Fibroblast of the conjunctiva (primary cell): ENCODE data around the gene CASZ1.
A peak's percentile ranks its signal among the peaks of the same experiment; 100 is the strongest.

Source experiments
- DNase-seq: peaks from one replicate; pipeline ENCODE4 v3.0.0-alpha.2; 2010; ENCODE audit warnings: low read depth

CASZ1 gene

GRCh38 chr1:10727751-10728232, 68.7 kb downstream of the CASZ1 start:
- DNase-seq: no peak

DNA sequence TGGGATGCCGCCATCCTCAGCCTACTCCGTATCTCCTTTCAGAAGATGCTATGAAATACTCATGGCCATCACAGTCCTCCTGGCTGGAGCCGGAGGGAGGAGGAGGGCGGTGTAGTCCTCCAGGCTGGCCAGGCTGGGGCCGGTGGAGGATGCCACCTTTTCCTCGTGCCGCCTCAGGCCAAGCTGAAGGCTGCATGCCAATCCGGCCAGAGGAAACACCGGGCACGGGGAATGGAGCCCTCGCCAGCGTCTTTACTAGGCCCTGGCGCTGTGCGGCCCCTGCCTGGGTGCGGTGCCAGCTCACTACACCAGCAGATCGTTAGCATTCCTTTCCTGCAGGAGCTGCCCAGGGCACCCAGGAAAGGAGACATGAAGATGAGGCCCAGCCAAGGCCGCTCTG, 70.1 kb downstream of the CASZ1 start:
- no peak for DNase-seq

GRCh38 chr1:10724948-10725847, 71.2 kb downstream of the CASZ1 start:
- DNase-seq: peak; percentile 62

DNA sequence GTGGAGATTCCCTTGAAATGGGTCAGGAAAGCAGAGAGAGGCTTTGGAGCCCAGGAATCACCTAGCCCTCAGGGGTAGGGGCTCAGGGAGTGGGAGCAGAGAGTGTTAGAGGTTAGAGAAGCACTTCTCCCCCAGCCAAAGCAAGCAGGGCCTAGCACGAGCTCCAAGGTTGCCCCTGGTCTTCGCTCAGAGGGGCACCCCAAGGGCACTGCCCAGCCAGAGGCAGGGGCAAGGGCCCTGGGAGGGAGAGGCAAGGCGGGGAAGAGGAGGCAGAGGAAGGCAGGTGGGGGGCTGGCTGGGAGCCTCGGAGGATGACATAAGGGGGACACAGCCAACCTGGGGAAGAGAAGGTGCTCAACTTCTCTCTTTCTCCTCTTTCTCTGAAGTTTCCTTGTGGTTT, 71.9 kb downstream of the CASZ1 start:
- DNase-seq: no peak

DNA sequence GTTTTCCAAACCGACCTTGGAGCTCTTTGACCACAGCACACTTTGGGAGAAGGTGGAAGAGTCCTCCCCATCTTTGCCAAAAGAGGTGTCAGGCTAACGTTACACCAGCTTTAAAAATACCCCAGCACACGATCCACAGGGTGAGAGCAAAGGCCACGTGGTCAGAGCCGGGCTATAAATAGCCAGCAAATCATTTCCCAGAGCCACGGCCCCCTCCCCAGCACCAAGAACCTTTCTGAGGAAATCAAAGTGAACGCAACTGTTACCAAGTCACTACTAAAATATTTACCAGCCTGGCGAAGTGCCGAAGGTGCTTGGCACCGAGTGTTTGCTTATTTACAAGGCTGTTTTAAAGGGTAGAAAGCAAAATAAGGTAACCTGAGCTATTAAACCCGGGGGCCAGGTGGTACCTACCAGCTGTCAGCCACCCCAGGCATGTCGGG, 72.4 kb downstream of the CASZ1 start:
- DNase-seq: peak; percentile 8

DNA sequence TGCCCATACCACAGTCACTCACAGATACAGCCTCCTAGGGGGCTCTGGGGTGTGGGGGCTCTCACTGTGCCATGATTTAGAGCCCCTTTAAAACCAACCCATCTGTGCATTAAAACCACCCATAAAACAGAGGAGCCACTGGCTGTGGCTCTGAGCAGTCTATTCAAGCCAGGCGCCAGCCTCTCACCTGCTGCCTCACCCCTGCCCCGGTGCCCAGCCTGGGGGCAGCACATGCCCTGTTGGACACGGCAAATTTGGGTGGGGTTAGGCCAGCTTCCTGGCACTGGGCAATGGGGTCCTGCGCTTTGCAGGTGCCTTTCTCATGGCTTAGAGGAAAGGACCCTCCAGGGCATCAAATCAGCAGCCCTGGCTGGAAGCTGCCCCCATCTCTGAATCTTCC, 73.1 kb downstream of the CASZ1 start:
- DNase-seq: no peak

- DNase-seq: no peak
These were observed 73.6 kb downstream of the CASZ1 start for GRCh38 chr1:10722803-10723202.

DNA sequence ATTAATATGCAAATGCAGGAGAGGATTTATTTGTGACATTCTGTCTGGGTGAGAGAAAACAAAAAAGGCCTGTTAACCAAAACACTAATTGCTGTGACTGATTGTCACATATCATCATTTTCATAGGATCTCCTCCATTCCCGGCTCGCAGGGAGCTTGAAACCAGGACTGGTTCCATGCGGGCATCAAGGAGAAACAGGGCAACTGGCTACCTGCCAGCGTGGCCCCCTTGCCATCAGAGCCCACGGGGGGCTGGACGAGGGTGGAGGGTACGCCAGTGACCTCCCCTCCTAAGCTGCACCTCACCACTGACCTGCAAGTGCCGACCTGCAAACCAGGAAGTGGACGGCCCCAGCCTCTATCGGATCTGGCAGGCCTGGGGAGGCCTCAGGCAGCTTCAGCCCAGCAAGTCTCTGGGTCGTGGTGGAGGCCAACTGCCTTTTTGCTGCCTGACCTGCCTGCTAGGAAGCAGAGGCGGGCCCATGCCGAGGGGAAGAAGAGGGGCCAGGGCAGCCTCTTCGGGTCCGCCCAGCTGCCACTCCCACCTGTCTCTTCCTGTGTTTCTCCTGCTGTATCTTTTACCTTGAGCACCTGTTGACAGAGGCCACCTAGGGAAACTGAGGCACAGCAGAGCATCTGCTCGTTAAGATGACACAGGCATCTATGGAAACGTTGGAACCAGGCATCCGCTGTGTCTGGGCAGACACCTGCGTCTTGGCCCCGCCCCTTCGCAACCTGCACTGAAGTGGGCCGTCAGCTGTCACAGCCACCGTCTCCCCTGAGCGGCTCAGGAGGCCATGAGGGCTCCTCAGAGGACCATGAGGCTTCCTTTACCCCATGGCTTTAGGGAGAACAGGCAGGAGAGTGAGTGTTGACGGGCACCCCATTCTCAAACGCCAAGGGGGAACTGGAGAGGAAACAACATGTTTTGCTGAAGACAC, 74.8 kb downstream of the CASZ1 start:
- DNase-seq: no peak

DNA sequence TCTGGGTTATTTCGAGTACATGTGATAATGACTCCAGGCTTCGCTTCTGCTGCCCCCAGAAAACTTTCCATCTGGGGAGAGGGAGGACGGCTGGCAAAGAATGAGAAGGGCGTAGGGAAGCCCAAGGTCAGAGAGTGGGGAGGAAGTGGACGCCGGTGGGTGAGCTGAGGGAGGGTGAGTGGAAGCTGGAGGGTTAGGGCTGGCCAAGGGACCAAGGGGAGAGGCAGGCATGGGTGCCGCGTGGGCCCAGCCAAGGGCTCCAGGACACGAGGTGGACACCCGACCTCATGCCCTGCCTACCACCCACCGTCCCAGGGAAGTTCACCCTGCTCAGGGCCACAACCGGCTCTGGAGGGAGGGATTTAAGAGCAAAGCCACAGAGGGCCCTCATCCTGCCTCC, 75.8 kb downstream of the CASZ1 start:
- no peak for DNase-seq

GRCh38 chr1:10718083-10718415, 78.4 kb downstream of the CASZ1 start:
- DNase-seq: no peak

DNA sequence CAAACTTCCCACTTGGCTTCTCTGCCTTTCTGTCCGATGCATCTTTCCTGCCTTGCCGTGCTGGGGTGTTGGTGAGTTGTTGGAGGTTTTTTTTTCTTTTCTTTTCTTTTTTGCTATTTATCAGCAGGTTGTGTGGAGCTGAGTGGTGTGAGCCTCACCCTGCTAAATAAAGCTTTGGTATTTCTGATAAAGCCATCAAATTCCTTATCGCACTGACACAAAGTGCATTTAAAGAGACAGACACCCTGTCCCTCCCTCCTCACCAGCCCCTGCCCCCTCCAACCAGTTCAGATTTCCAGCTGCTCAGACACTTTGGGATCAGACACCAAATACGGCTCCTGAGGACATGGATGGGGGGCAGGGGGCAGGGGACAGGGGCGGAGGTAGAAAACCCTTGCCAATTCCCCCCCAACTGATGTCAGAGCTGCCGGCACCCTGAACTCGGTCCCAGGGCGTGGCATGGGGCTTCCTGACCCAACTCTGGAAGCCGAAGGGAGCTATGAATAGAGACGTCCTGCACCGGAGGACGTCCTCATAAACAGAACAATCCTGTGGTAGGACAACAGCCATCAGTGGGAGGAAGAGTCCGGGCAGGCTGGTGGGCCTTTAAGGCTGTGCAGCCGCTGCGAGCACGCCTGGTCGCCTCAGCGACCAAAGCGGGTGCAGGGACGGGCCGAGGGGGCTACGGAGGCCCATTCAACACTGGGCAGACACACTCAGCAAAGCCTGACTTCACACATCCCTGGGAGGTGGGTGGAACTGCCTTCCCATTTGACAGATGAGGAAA, 79.0 kb downstream of the CASZ1 start:
- no peak for DNase-seq

- no peak for DNase-seq
These were observed 79.6 kb downstream of the CASZ1 start for GRCh38 chr1:10716840-10717239.

GRCh38 chr1:10714337-10715114, 81.9 kb downstream of the CASZ1 start:
- no peak for DNase-seq

DNA sequence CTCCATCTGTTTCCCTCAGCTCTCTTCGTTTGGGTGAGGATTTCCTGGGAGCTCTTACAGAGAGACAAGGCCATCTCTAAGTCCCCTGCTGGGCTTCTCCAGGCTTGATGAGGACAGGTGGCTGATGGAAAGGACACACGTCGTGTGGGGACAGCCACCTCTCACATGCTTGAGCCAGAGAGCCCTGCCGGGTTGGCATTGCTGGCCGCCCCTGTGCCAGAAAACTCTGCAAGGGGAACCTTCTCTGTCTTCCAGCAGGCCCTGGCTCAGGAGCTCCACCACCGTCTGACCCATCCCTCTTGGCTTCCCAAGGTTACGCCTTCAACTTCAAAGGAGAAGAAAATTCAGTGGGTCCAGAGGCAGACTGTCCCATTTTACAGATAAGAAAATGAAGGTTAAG, 82.8 kb downstream of the CASZ1 start:
- no peak for DNase-seq

- no peak for DNase-seq
These were observed 83.7 kb downstream of the CASZ1 start for GRCh38 chr1:10712568-10713362.

DNA sequence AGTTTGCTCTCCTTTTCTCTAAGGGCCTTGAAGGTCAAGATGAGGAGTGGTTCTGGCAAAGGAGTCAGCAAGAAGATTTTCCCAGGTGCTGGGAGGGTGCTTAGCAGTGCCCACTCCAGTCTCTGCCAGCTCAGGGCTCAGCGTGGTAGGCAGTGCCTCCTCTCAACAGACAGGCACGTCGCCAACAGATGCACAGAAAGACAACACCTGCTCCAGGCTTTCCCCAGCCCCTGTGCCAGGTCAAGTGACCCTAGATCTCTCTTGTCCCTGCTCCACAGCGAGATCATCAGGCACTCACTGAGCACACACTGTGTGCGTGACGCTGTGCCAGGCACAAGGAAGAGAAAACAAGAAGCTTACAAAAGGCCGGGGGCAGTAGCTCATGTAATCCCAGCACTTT, 86.0 kb downstream of the CASZ1 start:
- no peak for DNase-seq

DNA sequence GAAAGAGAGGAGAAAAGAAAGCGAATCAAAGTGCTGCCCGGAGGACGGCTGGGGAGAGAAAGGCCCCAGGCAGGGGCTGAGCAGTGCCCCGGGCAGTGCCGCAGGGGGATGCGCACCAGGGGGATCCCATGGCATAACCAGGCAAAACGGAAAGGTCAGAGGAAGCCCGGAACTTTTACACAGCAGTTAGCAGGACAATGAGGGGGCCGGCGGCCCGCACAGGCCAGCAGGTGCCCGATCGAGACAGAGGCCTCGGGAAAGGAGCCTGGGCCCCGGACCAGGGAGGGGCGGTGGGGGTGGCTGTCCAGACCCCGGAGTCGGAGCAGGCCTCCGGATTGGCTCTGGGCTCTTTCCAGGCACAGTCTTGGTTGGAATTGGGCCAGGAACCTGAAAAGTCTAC, 86.8 kb downstream of the CASZ1 start:
- DNase-seq: no peak

- no peak for DNase-seq
These were observed 87.3 kb downstream of the CASZ1 start for GRCh38 chr1:10709165-10709564.

DNA sequence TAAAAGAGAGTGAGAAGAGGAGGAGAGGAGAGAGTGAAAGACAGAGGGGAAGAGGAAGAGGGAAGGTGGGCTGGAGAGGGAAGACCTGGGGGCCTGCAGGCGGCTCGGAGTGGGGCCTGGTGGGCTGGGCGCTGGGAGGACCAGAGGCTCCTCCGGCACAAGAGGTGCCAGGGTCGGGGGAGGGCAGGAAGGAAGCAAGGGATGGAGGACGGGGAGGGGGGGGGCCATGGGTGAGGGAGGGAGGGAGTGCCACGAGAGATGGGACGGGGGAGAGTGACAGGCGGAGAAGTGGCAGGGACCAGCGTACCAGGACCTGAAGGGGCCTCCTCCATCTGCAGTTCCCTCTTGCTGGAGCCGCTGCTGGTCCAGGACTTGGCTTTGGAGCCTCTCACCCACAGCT, 87.7 kb downstream of the CASZ1 start:
- no peak for DNase-seq

GRCh38 chr1:10707208-10707607, 89.2 kb downstream of the CASZ1 start:
- no peak for DNase-seq
